ENCODE measurements around the gene OR2V2.
A peak's percentile ranks its signal among the peaks of the same experiment; 100 is the strongest.

The OR2V2 gene

GRCh38 chr5:181189962-181190710 is 42.8 kb downstream of the OR2V2 start:
- Histone ChIP-seq H3K27me3 (no peaks in the 10 kb centered on the region), H3K9me3 (no peaks in the 10 kb centered on the region), H3K4me3 (ENCODE audit: low read depth, low read length) (peak overlapping the region; percentile 71), H3K36me3 (no peaks in the 10 kb centered on the region), H3K4me1 (0 out of 2 replicates have a peak, but pooled peaks cover 3% of the 10 kb centered on the region)
- no peak for DNase-seq
- TF ChIP-seq, protein P1, sequence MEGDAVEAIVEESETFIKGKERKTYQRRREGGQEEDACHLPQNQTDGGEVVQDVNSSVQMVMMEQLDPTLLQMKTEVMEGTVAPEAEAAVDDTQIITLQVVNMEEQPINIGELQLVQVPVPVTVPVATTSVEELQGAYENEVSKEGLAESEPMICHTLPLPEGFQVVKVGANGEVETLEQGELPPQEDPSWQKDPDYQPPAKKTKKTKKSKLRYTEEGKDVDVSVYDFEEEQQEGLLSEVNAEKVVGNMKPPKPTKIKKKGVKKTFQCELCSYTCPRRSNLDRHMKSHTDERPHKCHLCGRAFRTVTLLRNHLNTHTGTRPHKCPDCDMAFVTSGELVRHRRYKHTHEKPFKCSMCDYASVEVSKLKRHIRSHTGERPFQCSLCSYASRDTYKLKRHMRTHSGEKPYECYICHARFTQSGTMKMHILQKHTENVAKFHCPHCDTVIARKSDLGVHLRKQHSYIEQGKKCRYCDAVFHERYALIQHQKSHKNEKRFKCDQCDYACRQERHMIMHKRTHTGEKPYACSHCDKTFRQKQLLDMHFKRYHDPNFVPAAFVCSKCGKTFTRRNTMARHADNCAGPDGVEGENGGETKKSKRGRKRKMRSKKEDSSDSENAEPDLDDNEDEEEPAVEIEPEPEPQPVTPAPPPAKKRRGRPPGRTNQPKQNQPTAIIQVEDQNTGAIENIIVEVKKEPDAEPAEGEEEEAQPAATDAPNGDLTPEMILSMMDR (IDR thresholded peaks at IDR 0.05; ENCODE audit: low read depth, low read length) = no peak

GRCh38 chr5:181190711-181191525 is 43.5 kb downstream of the OR2V2 start:
- TF ChIP-seq, protein P1 (IDR thresholded peaks at IDR 0.05; ENCODE audit: low read depth, low read length) = peak; percentile 35
- peak; percentile 70 for DNase-seq
- H3K27me3 ChIP-seq = no peaks in the 10 kb centered on the region
- no peaks in the 10 kb centered on the region for H3K36me3 ChIP-seq
- H3K4me1 ChIP-seq = 0 out of 2 replicates have a peak, but pooled peaks cover 3% of the 10 kb centered on the region
- H3K9me3 ChIP-seq = no peaks in the 10 kb centered on the region
- peak overlapping the region; percentile 71 for H3K4me3 ChIP-seq (ENCODE audit: low read depth, low read length)

DNA sequence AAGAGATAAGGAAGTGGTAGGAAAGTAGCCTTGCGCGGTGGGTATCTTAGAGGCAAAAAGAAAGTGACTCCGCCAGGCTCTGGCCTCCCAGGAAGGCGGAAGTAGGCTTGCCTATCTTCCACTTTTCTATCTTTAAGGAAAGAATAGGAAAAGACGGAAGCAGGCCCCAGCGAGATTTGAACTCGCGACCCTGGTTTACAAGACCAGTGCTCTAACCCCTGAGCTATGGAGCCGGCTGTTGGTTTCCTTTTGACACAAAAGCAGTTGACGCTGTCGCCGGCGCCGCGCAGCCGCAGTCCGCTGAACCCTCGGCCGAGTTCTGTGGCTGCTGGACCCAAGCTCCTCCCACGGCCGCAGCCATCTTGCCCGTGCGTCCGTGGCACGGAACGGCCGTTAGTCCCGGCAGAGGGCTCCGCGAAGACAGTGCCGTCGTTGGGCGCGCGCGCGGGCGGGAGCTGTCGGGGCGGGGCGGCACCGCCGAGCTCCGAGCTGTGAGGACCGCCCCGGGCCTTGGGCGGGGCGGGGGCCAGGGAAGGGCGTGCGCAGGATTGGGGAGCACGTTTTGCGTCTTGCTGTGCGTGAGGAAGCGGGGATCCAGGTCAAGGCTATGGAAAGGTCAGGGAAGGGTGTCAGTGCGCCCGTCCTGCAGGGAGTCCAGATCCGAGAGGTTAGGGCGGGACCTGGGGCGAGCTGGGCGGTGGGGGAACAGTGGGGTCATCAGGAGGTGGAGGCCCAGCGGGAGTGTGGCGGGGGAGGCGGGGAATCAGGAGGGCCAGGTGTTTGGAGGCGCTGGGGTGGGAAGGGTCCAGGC is 44.3 kb downstream of the OR2V2 start:
- Histone ChIP-seq H3K9me3 (no peaks in the 10 kb centered on the region), H3K4me3 (ENCODE audit: low read depth, low read length) (peak overlapping the region; percentile 71), H3K27me3 (no peaks in the 10 kb centered on the region), H3K36me3 (no peaks in the 10 kb centered on the region), H3K4me1 (0 out of 2 replicates have a peak, but pooled peaks cover 3% of the 10 kb centered on the region)
- TF ChIP-seq, protein P1 (IDR thresholded peaks at IDR 0.05; ENCODE audit: low read depth, low read length) = no peak
- DNase-seq = peak; percentile 91

GRCh38 chr5:181192337-181193046 is 45.1 kb downstream of the OR2V2 start:
- H3K36me3 ChIP-seq = no peaks in the 10 kb centered on the region
- no peak for DNase-seq
- peak overlapping the region; percentile 71 for H3K4me3 ChIP-seq (ENCODE audit: low read depth, low read length)
- no peaks in the 10 kb centered on the region for H3K9me3 ChIP-seq
- 0 out of 2 replicates have a peak, but pooled peaks cover 3% of the 10 kb centered on the region for H3K4me1 ChIP-seq
- H3K27me3 ChIP-seq = no peaks in the 10 kb centered on the region
- TF ChIP-seq, protein P1 (IDR thresholded peaks at IDR 0.05; ENCODE audit: low read depth, low read length) = no peak

DNA sequence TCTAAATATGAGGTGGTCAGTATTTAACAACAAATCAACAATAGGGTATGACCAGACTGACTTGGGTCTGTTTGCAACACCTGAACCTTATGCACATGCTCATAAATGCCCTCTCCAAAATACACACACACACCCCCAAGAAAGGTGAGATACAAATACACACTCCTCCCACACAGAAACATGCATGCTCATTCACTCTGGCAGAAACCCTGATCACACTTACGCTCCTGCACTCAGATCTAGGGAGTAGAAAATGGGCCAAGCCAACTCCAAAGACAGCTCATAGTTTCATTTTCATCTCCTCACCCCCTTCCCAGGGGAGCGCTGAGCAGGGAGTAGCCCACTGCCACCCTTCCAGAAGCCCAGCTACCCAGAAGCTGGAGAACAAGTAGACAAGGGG is 46.3 kb downstream of the OR2V2 start:
- H3K9me3 ChIP-seq = no peaks in the 10 kb centered on the region
- TF ChIP-seq, protein P1 (IDR thresholded peaks at IDR 0.05; ENCODE audit: low read depth, low read length) = no peak
- no peak for DNase-seq
- H3K27me3 ChIP-seq = no peaks in the 10 kb centered on the region
- H3K4me1 ChIP-seq = peaks cover 5% of the 10 kb centered on the region; the same call in 1 of the 2 replicates
- no peaks in the 10 kb centered on the region for H3K36me3 ChIP-seq
- H3K4me3 ChIP-seq (ENCODE audit: low read depth, low read length) = no peak overlapping the region

All from BE2C (cell line).